KMS-11 (cell line): ENCODE results near the gene LDB2.

Experiments
- H2AFZ ChIP-seq: fragments of 200-600 bp; sonication (generic); 2 replicates; pipeline ENCODE4 v1.6.1; 2016; ENCODE audit warnings: antibody characterized with exemption, mixed run types, low read depth
- H3K27ac ChIP-seq: fragments of 200-600 bp; sonication (generic); 2 replicates; pipeline ENCODE4 v1.6.1; 2016; ENCODE audit warnings: mild to moderate bottlenecking, mixed run types
- H3K27me3 ChIP-seq: fragments of 200-600 bp; sonication (generic); 2 replicates; pipeline ENCODE4 v1.6.1; 2017; ENCODE audit warnings: mild to moderate bottlenecking, low read depth, mixed run types, moderate library complexity; ENCODE audit not compliant: insufficient read depth
- H3K36me3 ChIP-seq: fragments of 200-600 bp; sonication (generic); 2 replicates; pipeline ENCODE4 v1.6.1; 2017; ENCODE audit warnings: mild to moderate bottlenecking, mixed run types; ENCODE audit not compliant: insufficient read depth
- H3K4me1 ChIP-seq: fragments of 200-600 bp; sonication (generic); 2 replicates; pipeline ENCODE4 v1.6.1; 2016; ENCODE audit warnings: mild to moderate bottlenecking, low read depth, mixed run types; ENCODE audit not compliant: poor library complexity, severe bottlenecking
- H3K4me2 ChIP-seq: fragments of 200-600 bp; sonication (generic); 2 replicates; pipeline ENCODE4 v1.7.0; 2016; ENCODE audit warnings: mild to moderate bottlenecking, mixed run types
- H3K4me3 ChIP-seq: fragments of 200-600 bp; sonication (generic); IDR thresholded peaks from 2 replicates; pipeline ENCODE4 v1.6.1; 2017; ENCODE audit warnings: low read depth, low read length, mixed read lengths; ENCODE audit not compliant: insufficient read depth
- H3K79me2 ChIP-seq: fragments of 200-600 bp; sonication (generic); 2 replicates; pipeline ENCODE4 v1.6.1; 2016; ENCODE audit warnings: low read depth, mixed run types; ENCODE audit not compliant: insufficient read depth
- H3K9ac ChIP-seq: fragments of 200-600 bp; sonication (generic); 2 replicates; pipeline ENCODE4 v1.6.1; 2016; ENCODE audit warnings: mild to moderate bottlenecking, mixed run types
- H4K20me1 ChIP-seq: fragments of 200-600 bp; sonication (generic); 2 replicates; pipeline ENCODE4 v1.6.1; 2016; ENCODE audit warnings: mild to moderate bottlenecking, mixed run types; ENCODE audit not compliant: insufficient read depth
- CTCF ChIP-seq: fragments of 200-600 bp; sonication (generic); conservative IDR thresholded peaks from 2 replicates; pipeline ENCODE4 v1.6.1; 2017; ENCODE audit warnings: low read depth, mild to moderate bottlenecking, antibody characterized with exemption, low read length, moderate library complexity, mixed read lengths

Gene LDB2

GRCh38 chr4:16505267-16505666, 393.2 kb downstream of the LDB2 start:
- Histone ChIP-seq H2AFZ (no peak overlapping the region), H3K4me1 (no peaks in the 10 kb centered on the region), H3K27me3 (no peaks in the 10 kb centered on the region), H3K27ac (no peak overlapping the region), H4K20me1 (no peaks in the 10 kb centered on the region), H3K4me3 (no peak overlapping the region), H3K4me2 (no peak overlapping the region), H3K79me2 (no peaks in the 10 kb centered on the region), H3K9ac (no peak overlapping the region), H3K36me3 (no peaks in the 10 kb centered on the region)
- TF ChIP-seq CTCF, result no peak

GRCh38 chr4:16503421-16504100, 394.9 kb downstream of the LDB2 start:
- Histone ChIP-seq H3K36me3 (no peaks in the 10 kb centered on the region), H3K4me2 (no peak overlapping the region), H3K79me2 (no peaks in the 10 kb centered on the region), H3K9ac (no peak overlapping the region), H4K20me1 (no peaks in the 10 kb centered on the region), H3K4me1 (no peaks in the 10 kb centered on the region), H3K27me3 (no peaks in the 10 kb centered on the region), H3K4me3 (no peak overlapping the region), H3K27ac (no peak overlapping the region), H2AFZ (no peak overlapping the region)
- TF ChIP-seq CTCF, result no peak

- Histone ChIP-seq H3K9ac (no peak overlapping the region), H3K4me1 (no peaks in the 10 kb centered on the region), H3K4me3 (no peak overlapping the region), H2AFZ (no peak overlapping the region), H3K36me3 (no peaks in the 10 kb centered on the region), H3K27me3 (no peaks in the 10 kb centered on the region), H3K4me2 (no peak overlapping the region), H3K27ac (no peak overlapping the region), H3K79me2 (no peaks in the 10 kb centered on the region), H4K20me1 (no peaks in the 10 kb centered on the region)
- no peak for TF ChIP-seq CTCF
Observed at GRCh38 chr4:16498978-16499377, 399.5 kb downstream of the LDB2 start.

GRCh38 chr4:16496501-16496900, 401.9 kb downstream of the LDB2 start:
- no peak for TF ChIP-seq CTCF
- H3K4me3 ChIP-seq, result no peak overlapping the region
- H3K4me2 ChIP-seq, result no peak overlapping the region
- no peak overlapping the region for H3K27ac ChIP-seq
- no peaks in the 10 kb centered on the region for H3K79me2 ChIP-seq
- no peaks in the 10 kb centered on the region for H3K4me1 ChIP-seq
- H2AFZ ChIP-seq, result no peak overlapping the region
- H3K27me3 ChIP-seq, result no peaks in the 10 kb centered on the region
- no peak overlapping the region for H3K9ac ChIP-seq
- H3K36me3 ChIP-seq, result no peaks in the 10 kb centered on the region
- no peaks in the 10 kb centered on the region for H4K20me1 ChIP-seq
